HG02623 (cell line): ENCODE measurements around the gene ASTN2.
"Not testable (repeated sequence)": the region's sequence is repeated elsewhere in the genome, so short reads cannot be mapped to it uniquely, and the experiment has no call there.

ENCODE experiments used
- ATAC-seq: cut with Tn5 transposase; IDR thresholded peaks from one replicate; pipeline ENCODE4 v1.9.1; 2021; ENCODE audit warnings: moderate library complexity; ENCODE audit not compliant: unreplicated experiment

The ASTN2 gene

DNA sequence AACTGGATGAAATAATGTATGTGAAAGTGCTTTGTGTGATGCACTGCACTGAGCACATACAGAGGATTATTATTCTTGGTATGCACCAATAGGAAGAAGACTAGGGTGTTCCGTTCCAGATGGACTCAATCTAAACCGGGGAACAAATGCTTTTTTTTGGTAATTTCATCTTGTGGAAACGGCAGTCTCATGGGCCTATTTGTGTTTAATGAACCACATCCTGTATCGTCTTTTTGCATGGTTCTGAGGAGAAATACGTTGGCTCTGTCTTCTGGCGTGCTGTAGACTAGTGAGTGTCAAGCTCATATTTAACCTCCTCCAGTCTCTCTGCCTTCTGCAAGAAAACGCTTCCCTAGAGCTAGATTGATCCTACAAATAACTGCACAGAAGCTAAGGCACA, 697.7 kb downstream of the ASTN2 start:
- ATAC-seq = no peak

DNA sequence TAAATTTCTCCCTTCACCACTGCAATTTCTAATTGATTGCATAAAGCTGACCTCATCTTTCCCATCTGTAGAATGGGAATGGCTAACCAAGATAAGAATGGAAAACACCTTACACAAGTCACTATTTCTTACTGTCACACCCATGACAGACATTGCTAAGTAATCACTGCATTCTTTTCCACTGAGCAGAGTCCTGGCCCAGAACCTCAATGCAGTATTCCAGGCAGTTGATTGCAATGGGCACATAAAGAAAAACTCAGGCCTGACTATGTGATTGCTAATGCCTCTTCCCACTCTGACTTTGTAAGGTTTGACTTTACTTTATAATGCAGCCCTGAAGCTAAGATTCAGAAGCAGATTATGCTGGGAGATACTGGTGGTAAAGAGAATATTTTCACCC, 698.4 kb downstream of the ASTN2 start:
- ATAC-seq = no peak

DNA sequence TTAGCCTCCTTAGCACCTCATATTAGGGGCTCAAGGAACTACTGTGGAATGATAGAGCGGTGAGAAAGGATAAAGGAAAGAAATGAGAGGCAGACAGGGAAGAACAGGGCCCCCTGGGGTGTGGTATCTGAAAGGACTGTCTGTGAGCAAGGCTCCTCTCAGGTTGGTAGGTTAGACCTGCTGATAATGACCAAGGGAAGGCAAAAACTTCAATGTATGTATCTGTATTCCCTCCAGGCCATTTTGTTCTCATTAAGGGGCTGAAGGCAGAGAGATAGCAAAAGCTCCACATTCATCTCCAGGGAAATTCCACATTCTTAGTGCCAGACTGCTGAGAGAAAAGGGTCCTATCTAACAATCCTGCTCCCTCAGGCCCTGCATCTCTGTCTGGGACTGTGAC, 699.1 kb downstream of the ASTN2 start:
- ATAC-seq = no peak

DNA sequence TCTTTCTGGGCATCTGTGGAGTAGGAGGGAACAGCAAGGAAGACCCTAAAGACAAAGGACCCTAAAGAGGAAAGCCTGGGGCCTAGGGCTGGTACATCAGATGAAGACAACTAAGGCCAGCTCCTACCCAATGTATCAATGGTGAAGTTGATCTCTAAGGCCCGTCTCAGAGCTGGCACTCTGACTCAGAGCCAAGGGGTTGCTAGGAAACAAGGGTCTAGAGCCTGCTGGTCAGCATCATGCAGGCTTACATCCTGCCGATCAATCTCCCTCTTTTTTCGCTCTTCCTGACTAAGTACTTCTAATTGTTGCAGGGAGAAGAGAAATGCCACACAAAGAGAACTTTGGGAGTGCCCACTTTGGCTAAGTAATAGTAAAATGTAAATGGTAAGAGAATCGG, 701.6 kb downstream of the ASTN2 start:
- no peak for ATAC-seq

DNA sequence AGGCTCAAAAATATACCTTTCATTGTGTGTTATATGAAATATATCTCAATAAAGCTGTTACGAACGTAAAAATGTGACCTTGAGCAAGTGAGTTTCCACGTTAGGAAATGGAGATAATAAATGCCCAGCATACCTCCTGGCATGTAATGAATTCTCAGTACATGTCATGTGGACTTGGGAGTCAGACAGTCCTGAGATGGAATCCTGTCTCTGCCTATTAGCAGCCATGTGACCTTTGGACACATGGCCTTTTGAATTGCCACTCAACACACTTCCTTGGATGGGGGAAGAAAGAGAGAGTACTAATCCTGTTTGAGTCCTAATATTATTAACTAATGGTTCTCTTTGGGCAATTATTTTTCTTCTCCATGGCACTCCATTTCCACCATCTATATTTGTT, 702.1 kb downstream of the ASTN2 start:
- ATAC-seq = no peak

DNA sequence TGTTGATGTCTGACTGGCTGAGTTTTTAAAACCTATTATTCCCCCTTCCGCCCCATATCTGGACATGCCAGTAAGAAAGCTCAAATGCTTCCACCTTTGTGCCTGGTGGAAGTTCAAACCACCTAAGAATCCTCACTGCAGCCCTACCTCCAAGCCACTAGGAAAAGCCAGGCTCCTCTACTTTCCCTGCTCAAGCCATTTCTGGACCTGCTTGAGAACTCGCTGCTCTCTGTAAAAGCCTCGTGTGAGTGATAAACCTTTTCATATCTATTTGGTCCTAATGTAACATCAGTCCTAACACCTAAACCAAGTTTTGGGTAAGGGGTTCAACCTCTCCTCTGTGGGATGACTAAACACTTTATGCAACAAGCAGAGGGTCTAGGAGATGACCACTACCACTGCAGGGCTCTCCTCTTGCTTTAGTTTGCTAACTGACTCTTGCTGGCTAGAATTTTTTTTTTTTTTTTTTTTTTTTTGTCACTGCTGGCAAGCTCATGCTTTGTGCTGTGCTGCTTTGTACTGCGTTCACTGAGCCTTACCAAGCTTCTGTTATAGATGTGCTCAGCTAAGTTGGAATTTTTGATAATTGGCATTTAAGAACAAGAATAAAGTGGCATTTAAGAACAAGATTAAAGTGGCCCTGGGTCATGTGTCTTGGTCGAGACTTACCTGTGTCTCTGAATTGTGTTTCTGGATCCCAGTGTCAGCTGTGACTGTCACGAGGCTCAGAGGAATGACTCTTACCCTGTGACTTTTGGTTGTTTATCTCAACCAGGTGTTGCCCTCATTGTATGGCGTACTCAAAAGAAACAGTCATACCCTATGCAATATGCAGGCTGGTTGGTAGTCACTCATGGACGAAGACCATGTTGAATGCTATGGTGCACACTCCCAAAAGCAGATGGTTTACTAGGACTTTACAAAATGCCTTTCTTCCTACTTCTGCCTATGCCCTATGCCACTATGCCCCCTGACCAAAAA, 708.3 kb downstream of the ASTN2 start:
- no peak for ATAC-seq

DNA sequence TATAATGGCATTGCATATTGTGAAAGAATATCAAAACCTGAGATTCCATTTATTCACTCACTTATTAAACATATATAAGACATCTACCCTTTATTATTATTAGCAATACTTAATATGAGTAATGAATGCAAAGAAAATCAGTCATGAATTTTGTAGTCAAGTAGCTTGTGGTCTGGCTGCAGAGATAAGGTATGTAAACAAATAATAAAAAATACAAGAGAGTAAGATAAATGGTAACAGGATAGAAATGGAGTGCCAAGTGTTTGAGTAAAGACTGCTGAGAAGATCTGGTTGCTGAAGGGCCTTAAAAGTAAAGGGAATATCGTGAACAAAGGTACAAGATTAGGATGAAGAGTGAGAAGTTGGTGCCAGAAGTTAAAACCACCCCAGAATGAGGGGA, 709.3 kb downstream of the ASTN2 start:
- no peak for ATAC-seq

DNA sequence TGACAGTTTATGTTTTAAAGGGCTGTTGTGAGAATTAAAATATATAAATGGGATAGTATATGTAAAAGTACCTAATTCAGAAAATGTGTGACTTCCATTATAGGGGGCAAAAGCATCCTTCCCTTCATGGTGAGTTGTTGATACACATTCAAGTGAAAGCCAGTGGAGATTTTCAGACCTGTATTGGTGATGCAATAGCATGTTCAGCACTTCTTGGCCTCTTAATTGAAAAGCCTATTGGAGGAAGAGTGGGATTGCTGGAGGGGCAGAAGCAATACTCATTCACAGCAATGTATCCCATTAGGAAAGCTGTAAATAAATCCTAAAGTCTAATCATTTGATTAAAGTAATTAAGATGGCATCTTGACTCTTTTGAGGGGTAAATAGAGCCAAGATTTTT, 710.4 kb downstream of the ASTN2 start:
- no peak for ATAC-seq

DNA sequence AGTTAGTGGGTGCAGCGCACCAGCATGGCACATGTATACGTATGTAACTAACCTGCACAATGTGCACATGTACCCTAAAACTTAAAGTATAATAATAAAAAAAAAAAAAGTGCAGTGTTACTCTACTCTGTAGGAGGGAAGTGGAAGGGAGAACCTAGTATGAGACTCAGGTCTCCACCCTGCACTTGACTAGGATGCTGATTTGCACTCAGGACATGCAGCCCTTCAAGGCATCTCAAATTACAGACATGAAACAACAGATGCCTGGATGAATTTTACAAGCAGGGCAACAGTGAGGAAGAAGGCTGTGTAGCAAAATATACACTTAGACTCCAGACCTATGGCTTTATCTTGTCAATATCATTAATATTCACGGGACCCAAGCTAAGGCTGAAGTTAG, 711.2 kb downstream of the ASTN2 start:
- ATAC-seq = no peak

DNA sequence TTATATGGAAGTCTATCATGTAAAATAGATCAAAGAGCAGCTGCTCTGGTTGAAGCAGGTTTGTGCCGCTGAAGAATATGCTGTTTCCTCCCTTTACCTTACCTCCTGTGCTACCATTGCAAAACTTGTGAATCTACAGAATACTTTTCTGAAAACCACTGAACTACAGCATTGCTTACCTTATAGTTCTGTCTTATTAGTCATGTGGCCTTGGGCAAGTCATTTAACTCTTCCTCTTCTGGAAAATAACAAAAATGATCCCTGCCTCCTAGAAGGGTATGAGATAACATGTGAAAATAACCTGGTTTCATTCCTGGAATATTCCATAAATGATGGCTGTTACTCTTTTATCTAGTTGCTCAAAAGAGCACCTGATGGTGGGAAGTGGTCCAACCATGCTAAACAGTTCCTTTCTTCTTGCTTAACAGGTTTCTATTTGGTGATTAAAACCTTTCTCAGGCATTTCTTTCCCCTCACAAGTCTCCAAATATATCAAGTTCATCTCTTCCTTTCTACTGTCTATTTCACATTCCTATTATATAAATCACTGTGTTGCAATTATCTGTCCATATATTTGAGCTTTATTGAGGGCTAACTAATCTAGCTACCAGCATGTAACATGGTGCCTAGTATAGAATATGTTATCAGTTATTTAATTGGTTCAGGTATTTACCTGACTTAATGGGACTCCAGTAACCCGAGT, 712.8 kb downstream of the ASTN2 start:
- no peak for ATAC-seq

DNA sequence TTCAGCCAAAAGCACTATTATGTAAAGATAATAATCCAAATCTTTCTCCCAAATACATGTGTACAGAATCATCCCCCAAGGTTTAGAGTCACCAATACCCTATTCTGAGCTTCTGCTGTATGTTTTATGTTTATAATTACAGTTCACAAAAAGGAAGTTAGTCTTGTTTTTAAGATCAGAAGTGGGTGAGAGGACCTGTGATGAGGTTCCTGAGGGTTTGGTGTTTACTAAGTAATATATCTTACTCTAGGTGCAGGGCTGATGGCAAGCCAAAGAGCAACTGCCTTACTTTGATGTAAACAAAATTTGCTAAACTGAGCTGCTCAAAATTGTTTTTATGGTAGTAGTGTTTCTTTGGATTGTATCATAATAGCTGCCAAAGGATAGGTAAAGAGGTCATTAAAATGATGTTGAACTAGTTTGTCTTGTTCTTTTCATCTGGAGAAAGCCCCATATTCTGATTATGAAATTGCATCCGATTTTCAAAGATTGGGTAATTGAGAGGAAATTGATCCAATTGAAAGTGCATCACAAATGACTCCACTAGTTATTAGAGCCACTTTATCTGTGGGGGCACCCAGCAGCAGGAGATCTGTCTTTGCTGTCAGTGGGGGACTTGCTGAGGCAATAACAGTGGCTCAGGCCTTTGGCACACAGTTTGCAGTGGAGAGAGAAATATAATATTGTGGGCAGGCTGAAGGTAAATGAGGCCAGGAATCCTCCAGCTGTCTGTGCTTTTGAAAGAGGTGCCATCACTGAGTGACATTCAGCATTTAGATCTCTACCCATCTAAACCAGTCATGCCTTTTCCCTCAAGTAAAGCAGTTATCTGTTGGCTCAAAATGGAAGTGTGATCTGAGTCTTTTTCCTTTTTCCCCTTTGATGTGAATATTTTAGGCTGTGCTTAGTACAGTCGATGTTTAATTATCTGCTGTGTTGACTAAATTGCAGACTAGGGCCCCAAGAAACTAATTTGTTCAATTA, 713.7 kb downstream of the ASTN2 start:
- ATAC-seq = no peak

DNA sequence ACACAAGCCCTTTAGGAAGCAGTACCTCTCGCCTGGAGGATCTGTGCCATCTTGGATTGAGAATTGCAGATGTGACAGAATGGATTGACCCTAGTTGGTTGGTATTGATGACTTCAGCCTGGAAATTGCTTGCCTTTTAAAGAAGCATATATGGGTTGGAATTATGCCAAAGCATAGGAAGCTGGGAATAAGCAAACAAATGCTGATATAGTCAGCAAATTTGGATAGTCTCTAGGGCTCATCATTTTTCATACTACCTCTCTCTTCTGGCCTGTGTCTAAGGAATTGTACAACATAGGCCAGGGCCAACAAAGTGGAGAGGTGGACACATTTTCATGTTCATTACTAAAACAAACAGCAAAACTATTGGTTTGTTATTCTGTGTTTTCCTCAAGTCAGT, 714.6 kb downstream of the ASTN2 start:
- ATAC-seq = no peak

DNA sequence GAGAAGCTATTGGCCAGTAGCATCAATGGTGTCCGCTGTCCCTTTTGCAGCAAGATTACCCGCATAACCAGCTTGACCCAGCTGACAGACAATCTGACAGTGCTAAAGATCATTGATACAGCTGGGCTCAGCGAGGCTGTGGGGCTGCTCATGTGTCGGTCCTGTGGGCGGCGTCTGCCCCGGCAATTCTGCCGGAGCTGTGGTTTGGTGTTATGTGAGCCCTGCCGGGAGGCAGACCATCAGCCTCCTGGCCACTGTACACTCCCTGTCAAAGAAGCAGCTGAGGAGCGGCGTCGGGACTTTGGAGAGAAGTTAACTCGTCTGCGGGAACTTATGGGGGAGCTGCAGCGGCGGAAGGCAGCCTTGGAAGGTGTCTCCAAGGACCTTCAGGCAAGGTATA, 717.0 kb downstream of the ASTN2 start:
- ATAC-seq = no peak

DNA sequence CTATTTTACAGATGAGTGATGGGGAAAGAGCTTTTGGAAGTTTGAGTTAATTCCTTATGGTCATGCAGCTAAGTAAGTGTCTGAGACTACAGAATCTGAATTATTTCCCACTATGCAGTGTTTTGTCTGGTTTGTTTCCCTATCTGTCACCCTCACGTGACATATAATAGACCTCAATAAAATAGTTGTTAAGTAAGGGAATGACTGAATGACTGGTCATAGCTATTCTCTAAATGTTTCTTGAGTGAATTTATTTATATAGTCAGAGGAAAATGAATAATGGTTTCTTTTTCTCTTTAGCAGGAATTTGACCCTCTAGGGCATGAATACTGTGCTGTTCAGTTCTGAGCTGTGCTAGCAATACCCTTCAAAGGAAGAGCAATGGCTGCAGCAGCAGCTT, 717.5 kb downstream of the ASTN2 start:
- no peak for ATAC-seq

DNA sequence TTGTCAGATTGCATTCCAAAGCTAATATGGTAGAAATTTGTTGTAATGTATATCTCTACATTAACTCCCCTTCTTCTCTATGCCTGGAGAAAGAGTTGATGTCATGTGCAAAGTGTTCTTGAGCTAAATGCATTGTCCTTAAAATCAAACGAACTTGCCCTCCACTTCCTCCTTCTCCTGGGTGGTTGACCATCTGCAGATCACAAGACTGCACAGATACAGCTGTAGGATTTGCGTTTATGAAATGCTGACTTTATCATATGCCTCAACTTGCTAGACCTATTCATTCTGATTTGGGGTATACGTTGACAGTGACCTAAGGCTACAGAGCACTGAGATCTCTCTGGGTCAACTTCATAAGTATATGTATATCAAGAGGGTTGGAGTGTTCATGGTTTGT, 719.4 kb downstream of the ASTN2 start:
- ATAC-seq = no peak

DNA sequence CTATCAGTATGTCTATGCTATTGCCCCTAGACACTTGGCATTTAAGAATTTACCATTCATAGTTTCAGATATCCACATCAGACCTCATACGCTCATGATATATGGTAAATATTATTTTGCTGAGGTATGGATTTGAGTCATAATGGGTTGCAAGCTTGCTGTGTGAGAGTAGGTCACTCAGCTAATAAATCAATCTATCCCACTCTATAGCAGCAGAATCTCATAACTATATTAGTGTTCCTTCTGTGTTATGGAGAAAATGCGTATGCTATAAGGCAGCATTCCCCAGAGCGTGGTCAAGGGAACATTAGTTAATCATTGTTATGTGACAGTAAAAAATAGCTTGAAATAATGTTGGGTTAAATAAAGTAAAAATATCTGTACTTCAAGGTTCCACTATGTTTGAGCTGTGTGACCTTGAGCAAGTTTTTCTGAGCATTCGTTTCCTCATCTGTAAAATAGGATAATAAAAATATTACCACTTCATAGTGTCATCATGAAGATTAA, 720.0 kb downstream of the ASTN2 start:
- ATAC-seq = no peak

DNA sequence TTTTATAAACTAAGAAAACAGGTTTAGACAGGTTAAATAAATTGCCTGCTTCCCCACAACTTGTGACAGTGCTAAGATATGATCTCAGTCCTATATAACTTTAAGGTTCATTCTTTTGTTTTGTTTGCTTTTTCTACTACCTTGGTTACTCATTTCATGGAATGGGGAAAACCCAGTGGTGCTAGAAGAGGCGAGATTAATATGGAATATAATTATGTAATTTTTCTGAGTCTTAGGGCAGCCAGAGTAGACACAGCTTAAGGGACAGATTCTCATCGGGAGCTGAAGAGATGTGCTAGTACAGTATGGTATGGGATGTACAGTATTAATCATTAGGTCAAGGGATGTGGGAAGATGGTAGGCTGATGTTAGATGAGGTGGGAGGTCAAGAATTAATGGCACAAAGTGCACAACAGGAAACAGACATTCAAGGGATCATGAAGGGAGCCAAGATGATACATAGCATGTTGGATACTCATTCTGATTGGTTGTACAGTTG, 721.6 kb downstream of the ASTN2 start:
- ATAC-seq = no peak

DNA sequence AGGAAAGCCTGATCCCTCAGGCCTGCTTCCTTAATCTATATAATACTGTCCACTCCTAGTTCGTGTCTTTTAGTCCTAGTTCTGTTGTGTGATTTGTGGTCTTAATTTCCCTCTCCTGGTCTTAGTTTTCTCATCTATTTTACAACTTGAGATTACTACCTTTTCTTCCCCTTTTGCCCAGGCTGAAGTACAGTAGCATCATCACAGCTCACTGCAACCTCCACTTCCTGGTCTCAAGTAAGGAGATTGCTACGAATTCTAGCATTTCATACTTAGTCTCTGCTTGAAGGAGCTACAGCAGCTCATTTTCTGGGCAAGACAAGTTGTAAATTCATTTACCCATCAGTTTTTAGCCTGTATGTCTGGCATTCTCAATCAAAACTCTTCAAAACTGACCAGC, 722.2 kb downstream of the ASTN2 start:
- ATAC-seq = no peak

DNA sequence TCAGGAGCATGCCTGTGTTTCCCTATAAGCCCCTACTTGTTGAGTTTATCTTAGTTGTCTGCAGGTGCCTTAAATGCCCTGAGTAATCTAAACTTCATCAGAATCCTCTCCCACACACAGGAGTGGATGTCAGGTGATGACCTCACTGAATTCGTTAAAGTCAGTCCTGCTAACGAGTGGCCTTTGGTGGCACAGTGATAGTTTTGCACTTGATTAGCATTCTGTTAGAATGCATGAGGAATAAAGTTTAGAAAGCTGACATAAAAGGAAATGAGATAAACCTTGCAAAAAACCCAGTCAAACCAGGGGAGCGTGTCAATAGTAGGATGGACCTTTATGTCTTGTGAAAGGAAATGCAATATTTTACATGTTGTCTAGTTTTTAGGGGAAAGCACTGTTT, 723.2 kb downstream of the ASTN2 start:
- no peak for ATAC-seq

DNA sequence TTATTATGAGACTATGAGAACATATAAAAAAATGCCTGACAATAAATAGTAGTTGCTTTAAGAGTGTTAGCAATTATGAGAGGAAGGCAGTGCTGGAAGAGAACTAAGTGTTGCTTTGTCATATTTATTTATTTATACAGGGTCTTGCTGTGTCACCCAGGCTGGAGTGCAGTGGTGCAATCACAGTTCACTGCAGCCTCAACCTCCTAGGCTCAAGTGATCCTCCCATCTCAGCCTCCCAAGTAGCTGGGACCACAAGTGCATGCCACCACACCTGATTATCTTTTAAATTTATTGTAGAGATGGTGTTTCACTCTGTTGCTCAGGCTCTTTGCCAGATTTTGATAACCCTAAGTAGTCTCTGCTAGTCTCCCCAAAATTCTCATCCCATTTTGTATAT, 724.1 kb downstream of the ASTN2 start:
- ATAC-seq = not testable (repeated sequence)
